SK-N-SH (cell line): Measurements from ENCODE around the gene UGT1A3.

Source experiments
- CTCF ChIP-seq: fragments of 200-600 bp; sonication (generic); IDR thresholded peaks from 2 replicates; pipeline ENCODE4 v1.6.1; 2017; ENCODE audit warnings: antibody characterized with exemption, mild to moderate bottlenecking, moderate library complexity
- EP300 ChIP-seq, 2 experiments: IDR thresholded peaks; 2 replicates each; pipeline versions ENCODE4 v1.4.0 to v1.6.1; 2012; ENCODE audit warnings: borderline replicate concordance in 1 of 2, low read depth in 1 of 2, low read length in 1 of 2
- MEF2A ChIP-seq: IDR thresholded peaks from 2 replicates; pipeline ENCODE4 v1.4.0; 2012; ENCODE audit warnings: low read depth, borderline replicate concordance
- MXI1 ChIP-seq: IDR thresholded peaks from 2 replicates; pipeline ENCODE4 v1.6.1; 2012; ENCODE audit warnings: mild to moderate bottlenecking, low read depth, low read length, improper control_type of control experiment
- NFIC ChIP-seq: IDR thresholded peaks from 2 replicates; pipeline ENCODE4 v1.4.0; 2012; ENCODE audit warnings: borderline replicate concordance
- POLR2AphosphoS5 ChIP-seq: IDR thresholded peaks from 2 replicates; pipeline ENCODE4 v1.6.1; 2012; ENCODE audit warnings: low read depth, low read length
- REST ChIP-seq: IDR thresholded peaks from 2 replicates; pipeline ENCODE4 v1.6.1; 2012; ENCODE audit warnings: mild to moderate bottlenecking, low read depth, low read length, moderate library complexity
- RFX5 ChIP-seq: IDR thresholded peaks from 2 replicates; pipeline ENCODE4 v1.6.1; 2012; ENCODE audit warnings: mild to moderate bottlenecking, improper control_type of control experiment, low read length
- SMC3 ChIP-seq: IDR thresholded peaks from 2 replicates; pipeline ENCODE4 v1.6.1; 2012; ENCODE audit warnings: low read depth, low read length, improper control_type of control experiment
- TEAD4 ChIP-seq: IDR thresholded peaks from 2 replicates; pipeline ENCODE4 v1.4.0; 2012; ENCODE audit warnings: mild to moderate bottlenecking, borderline replicate concordance; ENCODE audit not compliant: insufficient read depth
- YY1 ChIP-seq: IDR thresholded peaks from 2 replicates; pipeline ENCODE4 v1.4.0; 2012; ENCODE audit warnings: low read depth, mild to moderate bottlenecking
- TF ChIP-seq, protein P1 (sequence below): IDR thresholded peaks from 2 replicates; pipeline ENCODE4; 2012

DNA sequence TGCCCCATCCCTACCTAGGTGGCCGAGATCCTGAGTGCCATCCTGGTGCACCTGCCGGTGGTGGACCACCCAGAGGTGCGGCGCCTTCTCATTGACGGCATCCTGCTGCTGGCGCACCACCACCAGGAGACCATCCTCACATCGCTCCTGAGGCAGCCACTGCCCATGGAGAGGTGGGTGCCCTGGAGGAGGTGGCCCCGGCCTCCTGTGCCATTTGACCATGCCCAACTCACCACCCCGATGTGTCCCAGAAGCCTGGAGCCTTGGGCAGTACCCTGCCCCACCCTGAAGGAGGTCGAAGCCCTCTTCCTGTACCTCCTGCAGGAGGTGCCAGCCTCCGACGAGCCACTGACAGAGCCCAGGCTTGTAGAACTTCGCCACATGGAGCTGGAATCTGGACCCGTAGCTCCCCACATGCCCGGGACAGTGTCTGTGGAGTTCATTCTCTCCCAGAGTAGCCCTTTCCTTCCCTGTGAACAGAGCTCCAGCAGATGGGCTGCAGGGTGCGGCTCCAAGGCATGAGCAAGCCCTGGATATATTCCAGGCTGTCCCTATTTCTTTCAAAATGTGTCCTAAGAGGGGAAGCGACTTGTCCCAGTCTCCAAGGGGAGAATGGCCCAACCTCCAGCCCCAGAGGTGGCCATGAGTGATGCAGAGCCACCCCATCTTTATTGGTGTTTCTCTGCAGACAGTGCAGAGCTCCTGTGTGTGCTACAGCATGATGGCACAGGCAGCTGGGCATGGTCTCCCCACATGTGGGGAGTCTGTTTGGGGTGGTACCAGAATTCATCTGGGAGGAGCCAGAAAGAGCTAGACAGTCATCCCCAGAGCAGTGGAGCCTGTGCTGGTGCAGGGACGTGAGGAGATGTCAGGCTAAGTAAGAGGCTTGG lies 91.3 kb downstream of the UGT1A3 start:
- TF ChIP-seq REST (no peak), MEF2A (no peak), CTCF (no peak), EP300 (IDR thresholded peaks at IDR 0.05; ENCODE audit: borderline replicate concordance in 1 of 2, low read depth in 1 of 2, low read length in 1 of 2) (no peak), NFIC (no peak), YY1 (no peak), POLR2AphosphoS5 (no peak), SMC3 (no peak), TEAD4 (no peak), MXI1 (no peak), RFX5 (no peak)
- TF ChIP-seq, protein P1, sequence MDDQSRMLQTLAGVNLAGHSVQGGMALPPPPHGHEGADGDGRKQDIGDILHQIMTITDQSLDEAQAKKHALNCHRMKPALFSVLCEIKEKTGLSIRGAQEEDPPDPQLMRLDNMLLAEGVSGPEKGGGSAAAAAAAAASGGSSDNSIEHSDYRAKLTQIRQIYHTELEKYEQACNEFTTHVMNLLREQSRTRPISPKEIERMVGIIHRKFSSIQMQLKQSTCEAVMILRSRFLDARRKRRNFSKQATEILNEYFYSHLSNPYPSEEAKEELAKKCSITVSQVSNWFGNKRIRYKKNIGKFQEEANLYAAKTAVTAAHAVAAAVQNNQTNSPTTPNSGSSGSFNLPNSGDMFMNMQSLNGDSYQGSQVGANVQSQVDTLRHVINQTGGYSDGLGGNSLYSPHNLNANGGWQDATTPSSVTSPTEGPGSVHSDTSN: no peak
